Left ventricle myocardium inferior (tissue), 1 donor: Measurements from ENCODE around the gene EME2. TPM values are rescaled to one million over a fixed set of nuclear protein-coding genes. Genes with fewer than 3 reads are reported as not detected.

Source experiments
- DNase-seq: peaks from one replicate; pipeline ENCODE4 v3.0.0-alpha.2; 2020
- H3K27ac ChIP-seq: fragments of 200-600 bp; replicated peaks from 2 replicates; pipeline ENCODE4 v1.8.0; 2021
- H3K27me3 ChIP-seq: fragments of 200-600 bp; 2 replicates; pipeline ENCODE4 v1.8.0; 2021; ENCODE audit warnings: low read depth
- H3K36me3 ChIP-seq: fragments of 200-600 bp; 2 replicates; pipeline ENCODE4 v1.8.0; 2021
- H3K4me1 ChIP-seq: fragments of 200-600 bp; 2 replicates; pipeline ENCODE4 v1.8.0; 2021
- H3K4me3 ChIP-seq: fragments of 200-600 bp; 2 replicates; pipeline ENCODE4 v1.8.0; 2021; ENCODE audit warnings: mild to moderate bottlenecking, moderate library complexity
- H3K9me3 ChIP-seq: fragments of 200-600 bp; replicated peaks from 2 replicates; pipeline ENCODE4 v1.8.0; 2021
- intact Hi-C: fragments of 100-400 bp; cut with micrococcal nuclease; formaldehyde crosslinking; loops from one replicate; pipeline ENCODE4 v1.11.0; 2022
- total RNA-seq: library from RNA; stranded (reverse); fragmentation: NEBNext Ultra II Directional; extraction: Animal tissue kit (Norgen Biotek cat#: 25700); gene quantifications from one replicate; pipeline ENCODE4 v1.2.1, GENCODE V29; 2021
- TF ChIP-seq, protein P1 (sequence below): fragments of 200-600 bp; IDR thresholded peaks from 2 replicates; pipeline ENCODE4 v1.8.0; 2021; ENCODE audit warnings: antibody characterized with exemption, mild to moderate bottlenecking, borderline replicate concordance
- donor health status: DM: no; HTN: yes; CAD: no; lungs with severe emphysema.

The EME2 gene
- total RNA-seq, 1 donor from 2014 or later: 7.4 TPM

DNA sequence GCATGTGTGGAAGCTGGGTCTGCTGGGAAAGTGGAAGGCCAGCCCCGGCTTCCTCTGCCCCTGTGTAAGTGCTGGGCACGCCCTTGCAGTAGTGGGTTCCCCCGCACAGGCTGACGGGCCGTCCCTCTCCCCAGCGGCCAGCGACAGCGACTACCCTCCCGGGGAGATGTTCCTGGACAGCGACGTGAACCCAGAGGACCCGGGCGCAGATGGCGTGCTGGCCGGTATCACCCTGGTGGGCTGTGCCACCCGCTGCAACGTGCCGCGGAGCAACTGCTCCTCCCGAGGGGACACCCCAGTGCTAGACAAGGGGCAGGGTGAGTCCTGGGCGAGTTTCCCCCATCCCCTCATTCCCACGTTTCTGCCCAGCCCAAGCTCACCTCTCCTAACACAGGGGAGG is 6.8 kb upstream of the EME2 start:
- Histone ChIP-seq H3K36me3 (peaks cover 79% of the 10 kb centered on the region), H3K27ac (no peak overlapping the region)
- intact Hi-C loops: no loop called here

GRCh38 chr16:1766231-1766630 is 6.4 kb upstream of the EME2 start:
- Histone ChIP-seq H3K9me3 (no peaks in the 10 kb centered on the region), H3K27me3 (no peaks in the 10 kb centered on the region), H3K27ac (no peak overlapping the region), H3K36me3 (peaks cover 75% of the 10 kb centered on the region), H3K4me3 (no peak overlapping the region), H3K4me1 (peaks cover 21% of the 10 kb centered on the region)
- TF ChIP-seq, protein P1, sequence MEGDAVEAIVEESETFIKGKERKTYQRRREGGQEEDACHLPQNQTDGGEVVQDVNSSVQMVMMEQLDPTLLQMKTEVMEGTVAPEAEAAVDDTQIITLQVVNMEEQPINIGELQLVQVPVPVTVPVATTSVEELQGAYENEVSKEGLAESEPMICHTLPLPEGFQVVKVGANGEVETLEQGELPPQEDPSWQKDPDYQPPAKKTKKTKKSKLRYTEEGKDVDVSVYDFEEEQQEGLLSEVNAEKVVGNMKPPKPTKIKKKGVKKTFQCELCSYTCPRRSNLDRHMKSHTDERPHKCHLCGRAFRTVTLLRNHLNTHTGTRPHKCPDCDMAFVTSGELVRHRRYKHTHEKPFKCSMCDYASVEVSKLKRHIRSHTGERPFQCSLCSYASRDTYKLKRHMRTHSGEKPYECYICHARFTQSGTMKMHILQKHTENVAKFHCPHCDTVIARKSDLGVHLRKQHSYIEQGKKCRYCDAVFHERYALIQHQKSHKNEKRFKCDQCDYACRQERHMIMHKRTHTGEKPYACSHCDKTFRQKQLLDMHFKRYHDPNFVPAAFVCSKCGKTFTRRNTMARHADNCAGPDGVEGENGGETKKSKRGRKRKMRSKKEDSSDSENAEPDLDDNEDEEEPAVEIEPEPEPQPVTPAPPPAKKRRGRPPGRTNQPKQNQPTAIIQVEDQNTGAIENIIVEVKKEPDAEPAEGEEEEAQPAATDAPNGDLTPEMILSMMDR: no peak
- intact Hi-C loops: no loop called here
- no peak for DNase-seq

More for the DNA sequence above, 6.8 kb upstream of the EME2 start:
- Histone ChIP-seq H3K4me1 (peaks cover 17% of the 10 kb centered on the region), H3K27me3 (no peaks in the 10 kb centered on the region), H3K4me3 (no peak overlapping the region), H3K9me3 (no peaks in the 10 kb centered on the region)
- TF ChIP-seq, protein P1: no peak
- DNase-seq: no peak

DNA sequence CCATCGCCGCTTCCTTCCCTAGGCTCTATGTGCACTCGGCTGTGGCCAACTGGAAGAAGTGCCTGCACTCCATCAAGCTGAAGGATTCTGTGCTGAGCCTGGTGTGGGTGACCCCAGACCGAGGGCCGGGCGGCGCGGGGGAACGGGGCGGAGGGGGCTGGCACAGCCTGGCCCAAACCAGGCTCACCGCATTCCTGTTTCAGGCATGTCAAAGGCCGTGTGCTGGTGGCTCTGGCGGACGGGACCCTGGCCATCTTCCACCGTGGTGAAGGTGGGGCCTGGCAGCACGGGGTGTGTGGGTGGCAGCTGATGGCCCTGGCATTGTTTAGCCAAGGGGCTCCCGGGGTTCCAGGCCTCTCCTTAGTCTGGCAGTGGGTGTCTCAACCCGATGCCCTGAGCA is 5.9 kb upstream of the EME2 start:
- Histone ChIP-seq H3K36me3 (peaks cover 74% of the 10 kb centered on the region), H3K4me1 (peaks cover 26% of the 10 kb centered on the region), H3K9me3 (no peaks in the 10 kb centered on the region), H3K27ac (no peak overlapping the region), H3K4me3 (no peak overlapping the region), H3K27me3 (no peaks in the 10 kb centered on the region)
- DNase-seq: no peak
- TF ChIP-seq, protein P1: no peak
- intact Hi-C loops: no loop called here

GRCh38 chr16:1767116-1767994 is 5.3 kb upstream of the EME2 start:
- Histone ChIP-seq H3K36me3 (peaks cover 67% of the 10 kb centered on the region), H3K9me3 (no peaks in the 10 kb centered on the region), H3K4me3 (no peak overlapping the region), H3K4me1 (peaks cover 32% of the 10 kb centered on the region), H3K27ac (no peak overlapping the region), H3K27me3 (no peaks in the 10 kb centered on the region)
- DNase-seq: no peak
- intact Hi-C loops: no loop called here
- TF ChIP-seq, protein P1: no peak

- no peaks in the 10 kb centered on the region for H3K9me3 ChIP-seq
- H3K4me1 ChIP-seq: peaks cover 40% of the 10 kb centered on the region
- intact Hi-C loops: no loop called here
- no peak overlapping the region for H3K4me3 ChIP-seq
- H3K27ac ChIP-seq: no peak overlapping the region
- TF ChIP-seq, protein P1: no peak
- no peak for DNase-seq
- peaks cover 59% of the 10 kb centered on the region for H3K36me3 ChIP-seq
- no peaks in the 10 kb centered on the region for H3K27me3 ChIP-seq
Measured at GRCh38 chr16:1768061-1768766, 4.4 kb upstream of the EME2 start.
